ENCODE results near the gene XRCC5.

Gene XRCC5

GRCh38 chr2:216232721-216233120 lies 123.6 kb downstream of the XRCC5 start:
- TF ChIP-seq FOXP2 (optimal IDR thresholded peaks at IDR 0.05; ENCODE audit: borderline replicate concordance, extremely low read depth, extremely low read length, insufficient read depth) (no peak), SIN3A (IDR thresholded peaks at IDR 0.05; ENCODE audit: borderline replicate concordance, insufficient read depth, low read length) (no peak)

- TF ChIP-seq FOXP2 (optimal IDR thresholded peaks at IDR 0.05; ENCODE audit: borderline replicate concordance, extremely low read depth, extremely low read length, insufficient read depth), result no peak
- no peak for TF ChIP-seq POLR2AphosphoS5 (IDR thresholded peaks at IDR 0.05; ENCODE audit: low read depth, low read length)
- no peak for TF ChIP-seq TAF1 (IDR thresholded peaks at IDR 0.05; ENCODE audit: borderline replicate concordance, insufficient read depth, low read length)
- no peak for TF ChIP-seq SIN3A (IDR thresholded peaks at IDR 0.05; ENCODE audit: borderline replicate concordance, insufficient read depth, low read length)
- no peak for TF ChIP-seq REST (IDR thresholded peaks at IDR 0.05; ENCODE audit: insufficient read depth in 1 of 2, low read depth in 2 of 2, low read length in 2 of 2)
Measured at GRCh38 chr2:216233281-216233995, 124.3 kb downstream of the XRCC5 start.

- no peak for TF ChIP-seq POLR2AphosphoS5 (IDR thresholded peaks at IDR 0.05; ENCODE audit: low read depth, low read length)
- TF ChIP-seq FOXP2 (optimal IDR thresholded peaks at IDR 0.05; ENCODE audit: borderline replicate concordance, extremely low read depth, extremely low read length, insufficient read depth), result no peak
- no peak for TF ChIP-seq SIN3A (IDR thresholded peaks at IDR 0.05; ENCODE audit: borderline replicate concordance, insufficient read depth, low read length)
Measured at GRCh38 chr2:216234106-216234505, 125.0 kb downstream of the XRCC5 start.

GRCh38 chr2:216235462-216235861 lies 126.3 kb downstream of the XRCC5 start:
- TF ChIP-seq SIN3A (IDR thresholded peaks at IDR 0.05; ENCODE audit: borderline replicate concordance, insufficient read depth, low read length) (no peak), POLR2AphosphoS5 (IDR thresholded peaks at IDR 0.05; ENCODE audit: low read depth, low read length) (no peak), FOXP2 (optimal IDR thresholded peaks at IDR 0.05; ENCODE audit: borderline replicate concordance, extremely low read depth, extremely low read length, insufficient read depth) (no peak), REST (IDR thresholded peaks at IDR 0.05; ENCODE audit: insufficient read depth in 1 of 2, low read depth in 2 of 2, low read length in 2 of 2) (no peak), TAF1 (IDR thresholded peaks at IDR 0.05; ENCODE audit: borderline replicate concordance, insufficient read depth, low read length) (no peak)

GRCh38 chr2:216235896-216236295 lies 126.7 kb downstream of the XRCC5 start:
- no peak for TF ChIP-seq SIN3A (IDR thresholded peaks at IDR 0.05; ENCODE audit: borderline replicate concordance, insufficient read depth, low read length)
- TF ChIP-seq FOXP2 (optimal IDR thresholded peaks at IDR 0.05; ENCODE audit: borderline replicate concordance, extremely low read depth, extremely low read length, insufficient read depth), result no peak
- TF ChIP-seq REST (IDR thresholded peaks at IDR 0.05; ENCODE audit: insufficient read depth in 1 of 2, low read depth in 2 of 2, low read length in 2 of 2), result no peak
- TF ChIP-seq TAF1 (IDR thresholded peaks at IDR 0.05; ENCODE audit: borderline replicate concordance, insufficient read depth, low read length), result no peak
- no peak for TF ChIP-seq POLR2AphosphoS5 (IDR thresholded peaks at IDR 0.05; ENCODE audit: low read depth, low read length)

- TF ChIP-seq SIN3A (IDR thresholded peaks at IDR 0.05; ENCODE audit: borderline replicate concordance, insufficient read depth, low read length) (no peak), REST (IDR thresholded peaks at IDR 0.05; ENCODE audit: insufficient read depth in 1 of 2, low read depth in 2 of 2, low read length in 2 of 2) (no peak), FOXP2 (optimal IDR thresholded peaks at IDR 0.05; ENCODE audit: borderline replicate concordance, extremely low read depth, extremely low read length, insufficient read depth) (no peak), TAF1 (IDR thresholded peaks at IDR 0.05; ENCODE audit: borderline replicate concordance, insufficient read depth, low read length) (no peak), POLR2AphosphoS5 (IDR thresholded peaks at IDR 0.05; ENCODE audit: low read depth, low read length) (no peak)
Measured at GRCh38 chr2:216236486-216236885, 127.3 kb downstream of the XRCC5 start.

All from PFSK-1 (cell line).